ENCODE measurements around the gene LSM12. TPM values are rescaled to one million over a fixed set of nuclear protein-coding genes. Genes with fewer than 3 reads are reported as not detected.

Gene LSM12
- total RNA-seq, 4 donors from 2014 or later: 41.3 to 47.2 (median 43.8) TPM

- H3K27me3 ChIP-seq: no peaks in the 10 kb centered on the region
- 94 to 96% methylated on average over 11 of the region's 14 CpGs for WGBS, 2 donors
- TF ChIP-seq POLR2A (IDR thresholded peaks at IDR 0.05) (no peak), CTCF (IDR thresholded peaks at IDR 0.05) (no peak)
- no peak overlapping the region for H3K27ac ChIP-seq
- no peaks in the 10 kb centered on the region for H3K36me3 ChIP-seq
- H3K9me3 ChIP-seq: no peaks in the 10 kb centered on the region
- intact Hi-C loops (cut with DNase I): loop anchor here (10.0 kb wide), 1 partner anchor 112 kb away; the partner anchor contains the start of gene HDAC5
- no peak overlapping the region for H3K4me3 ChIP-seq (replicated peaks in 1 of 3)
- DNase-seq: no peak
- peaks cover 7 to 19% of the 10 kb centered on the region in 2 donors for H3K4me1 ChIP-seq
Observed at GRCh38 chr17:44012874-44013273, 53.6 kb downstream of the LSM12 start.

- DNase-seq: no peak
- Histone ChIP-seq H3K4me1 (peaks cover 12 to 24% of the 10 kb centered on the region in 2 donors), H3K36me3 (no peaks in the 10 kb centered on the region), H3K27ac (no peak overlapping the region), H3K9me3 (no peaks in the 10 kb centered on the region), H3K4me3 (replicated peaks in 1 of 3) (no peak overlapping the region), H3K27me3 (no peaks in the 10 kb centered on the region)
- TF ChIP-seq POLR2A (IDR thresholded peaks at IDR 0.05) (no peak), CTCF (IDR thresholded peaks at IDR 0.05) (no peak)
- intact Hi-C loops (cut with DNase I): loop anchor here (10.0 kb wide), 1 partner anchor 112 kb away; the partner anchor contains the start of gene HDAC5
- WGBS, 2 donors: 70 to 86% methylated on average over 2 to 3 of the region's 3 CpGs
Observed at GRCh38 chr17:44012391-44012790, 54.1 kb downstream of the LSM12 start.

GRCh38 chr17:44011876-44012275 lies 54.6 kb downstream of the LSM12 start:
- WGBS, 2 donors: 89 to 93% methylated on average over 7 of the region's 9 CpGs
- no peaks in the 10 kb centered on the region for H3K9me3 ChIP-seq
- TF ChIP-seq POLR2A (IDR thresholded peaks at IDR 0.05): no peak
- no peak for TF ChIP-seq CTCF (IDR thresholded peaks at IDR 0.05)
- H3K4me3 ChIP-seq (replicated peaks in 1 of 3): no peak overlapping the region
- no peaks in the 10 kb centered on the region for H3K27me3 ChIP-seq
- no peak for DNase-seq
- intact Hi-C loops (cut with DNase I): loop anchor here (10.0 kb wide), 1 partner anchor 113 kb away; the partner anchor contains the start of gene HDAC5
- H3K27ac ChIP-seq: no peak overlapping the region
- no peaks in the 10 kb centered on the region for H3K36me3 ChIP-seq
- H3K4me1 ChIP-seq: peaks cover 15 to 28% of the 10 kb centered on the region in 2 donors

- H3K9me3 ChIP-seq: no peaks in the 10 kb centered on the region
- TF ChIP-seq POLR2A (IDR thresholded peaks at IDR 0.05) (no peak), CTCF (IDR thresholded peaks at IDR 0.05) (no peak)
- H3K27ac ChIP-seq: no peak overlapping the region
- no peak for DNase-seq
- peaks cover 19 to 30% of the 10 kb centered on the region in 2 donors for H3K4me1 ChIP-seq
- H3K4me3 ChIP-seq (replicated peaks in 1 of 3): no peak overlapping the region
- H3K36me3 ChIP-seq: no peaks in the 10 kb centered on the region
- intact Hi-C loops (cut with DNase I): loop anchor here (10.0 kb wide), 1 partner anchor 114 kb away; the partner anchor contains the start of gene HDAC5
- H3K27me3 ChIP-seq: no peaks in the 10 kb centered on the region
- 55 to 63% methylated on average over 3 to 4 of the region's 4 CpGs for WGBS, 2 donors
Observed at GRCh38 chr17:44010966-44011647, 55.4 kb downstream of the LSM12 start.

GRCh38 chr17:44008205-44008909 lies 58.1 kb downstream of the LSM12 start:
- Histone ChIP-seq H3K4me1 (peaks cover 28 to 36% of the 10 kb centered on the region in 2 donors), H3K9me3 (no peaks in the 10 kb centered on the region), H3K27me3 (no peaks in the 10 kb centered on the region), H3K27ac (no peak overlapping the region), H3K36me3 (no peaks in the 10 kb centered on the region), H3K4me3 (replicated peaks in 1 of 3) (no peak overlapping the region)
- intact Hi-C loops (cut with DNase I): no loop called here
- 66 to 68% methylated on average over 4 to 5 of the region's 6 CpGs for WGBS, 2 donors
- DNase-seq: no peak
- TF ChIP-seq POLR2A (IDR thresholded peaks at IDR 0.05) (no peak), CTCF (IDR thresholded peaks at IDR 0.05) (no peak)

All from thyroid gland (tissue), 4 donors.